H1 (cell line): ENCODE measurements around the gene TOB2. TPM values are rescaled to one million over a fixed set of nuclear protein-coding genes. Genes with fewer than 3 reads are reported as not detected.

ENCODE experiments used
- CTCF ChIA-PET: fragments of 300-600 bp; sonication (Branson Sonifier 250); formaldehyde crosslinking; loops from one replicate; lab custom pipeline; 2021; ENCODE audit not compliant: partially characterized antibody; lab: Charles Lee
- POLR2A ChIA-PET: fragments of 300-600 bp; sonication (Branson Sonifier 250); formaldehyde crosslinking; loops from one replicate; lab custom pipeline; 2021; ENCODE audit warnings: inconsistent platforms; ENCODE audit not compliant: partially characterized antibody; lab: Charles Lee
- DNase-seq, 2 experiments: peaks; one replicate each; pipeline versions ENCODE4 v3.0.0 to v3.0.0-alpha.2; 2010 to 2022; ENCODE audit warnings: low spot score in 2 of 2, low read depth in 1 of 2, mixed read lengths in 1 of 2
- FAIRE-seq: peaks from 2 replicates; lab custom pipeline; 2011; peaks lifted over from hg19 to GRCh38; lab: Jason Lieb, UNC
- H2AFZ ChIP-seq: 2 replicates; pipeline ENCODE4 v1.8.1; 2012; ENCODE audit warnings: low read length, inconsistent platforms
- H2AK5ac ChIP-seq: 2 replicates; pipeline ENCODE4 v1.6.1; 2013; ENCODE audit warnings: low read depth, low read length
- H2BK120ac ChIP-seq: replicated peaks from 2 replicates; pipeline ENCODE3; 2013; ENCODE audit warnings: low read depth, low read length, inconsistent platforms
- H2BK12ac ChIP-seq: 2 replicates; pipeline ENCODE4 v1.6.1; 2013; ENCODE audit warnings: low read depth, low read length
- H2BK15ac ChIP-seq: 2 replicates; pipeline ENCODE4 v1.6.1; 2013; ENCODE audit warnings: low read length
- H2BK20ac ChIP-seq: 2 replicates; pipeline ENCODE4 v1.6.1; 2013; ENCODE audit warnings: low read length
- H2BK5ac ChIP-seq: 2 replicates; pipeline ENCODE4 v1.6.1; 2013; ENCODE audit warnings: low read depth, low read length
- H3K14ac ChIP-seq: 2 replicates; pipeline ENCODE4 v1.6.1; 2013; ENCODE audit warnings: inconsistent platforms; ENCODE audit not compliant: insufficient read length
- H3K18ac ChIP-seq: 2 replicates; pipeline ENCODE4 v1.6.1; 2013; ENCODE audit warnings: low read length; ENCODE audit errors: extremely low read depth
- H3K23ac ChIP-seq: 2 replicates; pipeline ENCODE4 v1.6.1; 2013; ENCODE audit warnings: inconsistent platforms; ENCODE audit not compliant: insufficient read length
- H3K23me2 ChIP-seq: 2 replicates; pipeline ENCODE4 v1.6.1; 2013; ENCODE audit warnings: low read depth, low read length
- H3K27ac ChIP-seq: 2 replicates; pipeline ENCODE4 v1.6.1; 2011; ENCODE audit warnings: low read depth, low read length, inconsistent platforms
- H3K27me3 ChIP-seq, 4 experiments: replicated peaks in 1 of 4; 1 replicate in 1 of 4; 2 replicates in 3 of 4; pipeline versions ENCODE4 v1.6.1 to v1.8.1; 2011 to 2013; ENCODE audit warnings: low read length in 3 of 4, mild to moderate bottlenecking in 3 of 4, inconsistent platforms in 2 of 4, mixed read lengths in 2 of 4, moderate library complexity in 1 of 4; ENCODE audit not compliant: control insufficient read depth in 3 of 4, insufficient read depth in 3 of 4; ENCODE audit errors: extremely low read depth in 1 of 4
- H3K36me3 ChIP-seq, 4 experiments: 2 replicates each; pipeline versions ENCODE4 v1.6.1 to v1.8.1; 2011 to 2013; ENCODE audit warnings: mild to moderate bottlenecking in 4 of 4, low read length in 3 of 4, moderate library complexity in 2 of 4, control low read depth in 1 of 4, inconsistent platforms in 1 of 4; ENCODE audit not compliant: insufficient read depth in 4 of 4, control insufficient read depth in 2 of 4
- H3K4ac ChIP-seq: replicated peaks from 2 replicates; pipeline ENCODE3; 2013; ENCODE audit warnings: low read length, low read depth, mixed read lengths, inconsistent platforms; ENCODE audit not compliant: insufficient read length
- H3K4me1 ChIP-seq, 4 experiments: replicated peaks in 1 of 4; 1 replicate in 1 of 4; 2 replicates in 3 of 4; pipeline versions ENCODE4 v1.6.1 to v1.8.1; 2011 to 2013; ENCODE audit warnings: low read length in 3 of 4, inconsistent platforms in 2 of 4, mixed read lengths in 1 of 4; ENCODE audit not compliant: insufficient read depth in 4 of 4, control insufficient read depth in 3 of 4
- H3K4me2 ChIP-seq, 2 experiments: 2 replicates each; pipeline versions ENCODE4 v1.6.1 to v1.8.1; 2011 to 2013; ENCODE audit warnings: low read depth in 2 of 2, low read length in 2 of 2, control low read depth in 1 of 2, inconsistent platforms in 1 of 2, mild to moderate bottlenecking in 1 of 2; ENCODE audit not compliant: insufficient read depth in 1 of 2
- H3K4me3 ChIP-seq, 4 experiments: fragments of 200-600, 300-600 bp in 1 of 4; sonication (generic), shearing (Covaris generic), sonication (Bioruptor Twin) in 1 of 4; 2 replicates each; pipeline versions ENCODE4 v1.5.1 to v1.8.1; 2011 to 2016; ENCODE audit warnings: low read length in 4 of 4, low read depth in 3 of 4, control low read depth in 2 of 4, inconsistent platforms in 2 of 4, mild to moderate bottlenecking in 2 of 4, mixed read lengths in 1 of 4, moderate library complexity in 1 of 4; ENCODE audit not compliant: insufficient read depth in 2 of 4; ENCODE audit errors: extremely low read depth in 1 of 4
- H3K56ac ChIP-seq: replicated peaks from 2 replicates; pipeline ENCODE3; 2013; ENCODE audit warnings: low read depth, mild to moderate bottlenecking, mixed read lengths, low read length, inconsistent platforms; ENCODE audit not compliant: insufficient read length
- H3K79me1 ChIP-seq: 2 replicates; pipeline ENCODE4 v1.6.1; 2013; ENCODE audit warnings: low read depth, low read length, control low read depth
- H3K79me2 ChIP-seq, 2 experiments: 2 replicates each; pipeline versions ENCODE4 v1.6.1 to v1.8.1; 2012 to 2013; ENCODE audit warnings: low read length in 2 of 2, mild to moderate bottlenecking in 2 of 2, inconsistent platforms in 1 of 2; ENCODE audit not compliant: insufficient read depth in 2 of 2, control insufficient read depth in 1 of 2
- H3K9ac ChIP-seq, 4 experiments: replicated peaks in 1 of 4; 1 replicate in 1 of 4; 2 replicates in 3 of 4; pipeline versions ENCODE4 v1.6.1 to v1.8.1; 2011 to 2013; ENCODE audit warnings: low read depth in 3 of 4, low read length in 3 of 4, control low read depth in 2 of 4, mild to moderate bottlenecking in 2 of 4, moderate library complexity in 2 of 4, inconsistent platforms in 1 of 4; ENCODE audit errors: extremely low read depth in 1 of 4
- H3K9me3 ChIP-seq, 2 experiments: 2 replicates each; pipeline versions ENCODE4 v1.6.1 to v1.8.1; 2012 to 2013; ENCODE audit warnings: mild to moderate bottlenecking in 2 of 2, moderate library complexity in 2 of 2, control low read depth in 1 of 2, inconsistent platforms in 1 of 2, low read depth in 1 of 2, low read length in 1 of 2, mixed read lengths in 1 of 2; ENCODE audit not compliant: insufficient read depth in 2 of 2
- H4K20me1 ChIP-seq, 2 experiments: replicated peaks in 1 of 2; 2 replicates each; pipeline versions ENCODE3 to v1.8.1; 2011 to 2013; ENCODE audit warnings: inconsistent platforms in 2 of 2, low read length in 2 of 2, mild to moderate bottlenecking in 1 of 2; ENCODE audit not compliant: insufficient read depth in 2 of 2, control insufficient read depth in 1 of 2
- H4K5ac ChIP-seq: 2 replicates; pipeline ENCODE4 v1.6.1; 2013; ENCODE audit warnings: low read length, low read depth, mixed read lengths, inconsistent platforms; ENCODE audit not compliant: insufficient read length
- H4K8ac ChIP-seq: 2 replicates; pipeline ENCODE4 v1.8.0; 2013; ENCODE audit warnings: mild to moderate bottlenecking, moderate library complexity, low read length, inconsistent platforms; ENCODE audit not compliant: insufficient read depth; ENCODE audit errors: extremely low read depth
- H4K91ac ChIP-seq: replicated peaks from 2 replicates; pipeline ENCODE3; 2013; ENCODE audit warnings: low read length, mixed read lengths, inconsistent platforms; ENCODE audit not compliant: insufficient read length
- BACH1 ChIP-seq: IDR thresholded peaks from 2 replicates; pipeline ENCODE4 v1.6.1; 2012; ENCODE audit warnings: low read length, improper control_type of control experiment
- CHD2 ChIP-seq: IDR thresholded peaks from 2 replicates; pipeline ENCODE4 v1.6.1; 2012; ENCODE audit warnings: low read length, improper control_type of control experiment
- EP300 ChIP-seq, 2 experiments: IDR thresholded peaks; 1 replicate in 1 of 2; 2 replicates in 1 of 2; pipeline ENCODE4 v1.6.1; 2011 to 2012; ENCODE audit warnings: low read depth in 2 of 2, low read length in 2 of 2, mild to moderate bottlenecking in 2 of 2, borderline replicate concordance in 1 of 2, inconsistent platforms in 1 of 2, moderate library complexity in 1 of 2
- EZH2 ChIP-seq: fragments of 200-600 bp; sonication (generic); IDR thresholded peaks from 2 replicates; pipeline ENCODE4 v1.7.1; 2012; ENCODE audit warnings: low read depth, mild to moderate bottlenecking, moderate library complexity, low read length, inconsistent platforms; ENCODE audit not compliant: severe bottlenecking
- JUN ChIP-seq: IDR thresholded peaks from 2 replicates; pipeline ENCODE4 v1.6.1; 2011; ENCODE audit warnings: low read depth, mild to moderate bottlenecking, improper control_type of control experiment, low read length
- KDM1A ChIP-seq: fragments of 200-600, 300-600 bp; sonication (generic); IDR thresholded peaks from 2 replicates; pipeline ENCODE4 v1.7.1; 2016; ENCODE audit warnings: mild to moderate bottlenecking, low read length, borderline replicate concordance
- RXRA ChIP-seq: IDR thresholded peaks from 2 replicates; pipeline ENCODE4 v1.6.1; 2011; ENCODE audit warnings: low read depth, mild to moderate bottlenecking, low read length, moderate library complexity; ENCODE audit not compliant: insufficient read depth
- SIN3A ChIP-seq, 2 experiments: IDR thresholded peaks in 1 of 2; conservative IDR thresholded peaks in 1 of 2; 2 replicates each; pipeline ENCODE4 v1.6.1; 2011 to 2012; ENCODE audit warnings: low read length in 2 of 2, improper control_type of control experiment in 1 of 2, low read depth in 1 of 2, mild to moderate bottlenecking in 1 of 2
- SRF ChIP-seq: IDR thresholded peaks from 2 replicates; pipeline ENCODE4 v1.6.1; 2011; ENCODE audit warnings: mild to moderate bottlenecking, low read depth, low read length, moderate library complexity
- TBP ChIP-seq: IDR thresholded peaks from 2 replicates; pipeline ENCODE4 v1.6.1; 2011; ENCODE audit warnings: low read depth, low read length, improper control_type of control experiment
- WGBS, 2 experiments: shearing (Covaris generic) in 1 of 2; methylation state at CpG; one replicate each; pipeline versions ENCODE4 v1.1.6 to v1.1.7; 2013 to 2015; ENCODE audit warnings: low lambda C conversion rate in 2 of 2, mixed read lengths in 2 of 2, inconsistent platforms in 1 of 2, low coverage in 1 of 2, missing lambda C conversion rate in 1 of 2; ENCODE audit not compliant: insufficient replicate concordance in 2 of 2, insufficient coverage in 1 of 2, insufficient read length in 1 of 2; ENCODE audit errors: extremely low coverage in 1 of 2, missing lambda C conversion rate in 1 of 2; 5-methylcytosine and 5-hydroxymethylcytosine counted together
- polyA plus RNA-seq, 7 experiments: library from polyadenylated mRNA; depleted of rRNA in 3 of 7; stranded (reverse) in 5 of 7; unstranded in 2 of 7; fragments of >200 nt in 5 of 7; fragments of 200-250 nt in 2 of 7; gene quantifications; 1 replicate in 5 of 7; 2 replicates in 1 of 7; 4 replicates in 1 of 7; pipeline versions ENCODE4 v1.2.1 to v1.2.3, GENCODE V29; 2011 to 2013; ENCODE audit warnings: missing spikeins in 2 of 7, mixed read lengths in 2 of 7
- total RNA-seq: library from RNA; stranded (reverse); fragmentation: NEBNext Ultra II Directional; extraction: Animal tissue kit (Norgen Biotek cat#: 25700); gene quantifications from 2 replicates; pipeline ENCODE4 v1.2.1, GENCODE V29; 2021

The TOB2 gene
- total and polyA plus RNA-seq, 2 of the 8 experiments (the other 6 are each of a cell fraction or from before 2014, with no cell fraction given), result 27.0 to 54.1 TPM

GRCh38 chr22:41491374-41492100 is 44.9 kb upstream of the TOB2 start:
- no peak for TF ChIP-seq KDM1A
- TF ChIP-seq SIN3A (conservative IDR thresholded peaks at IDR 0.05 in 1 of 2, IDR thresholded peaks at IDR 0.05 in 1 of 2; ENCODE audit: low read depth in 1 of 2, low read length in 2 of 2), result no peak
- no peak for TF ChIP-seq TBP
- TF ChIP-seq EP300 (IDR thresholded peaks at IDR 0.05; ENCODE audit: borderline replicate concordance in 1 of 2, low read depth in 2 of 2, low read length in 2 of 2), result no peak
- TF ChIP-seq RXRA, result no peak
- no peak for TF ChIP-seq SRF
- TF ChIP-seq JUN, result no peak
- no peak for TF ChIP-seq CHD2
- TF ChIP-seq BACH1, result no peak
- TF ChIP-seq EZH2, result no peak
- H3K79me1 ChIP-seq, result peaks cover 8% of the 10 kb centered on the region
- ChIA-PET POLR2A (interaction anchor here (0.5 to 3.6 kb wide), 8 partner anchors 9 to 45 kb away, joined by 3 to 14 read pairs (median 5); partner anchors contain the start of genes ACO2, PHF5A and TOB2), CTCF (interaction anchor here (0.6 to 17.6 kb wide), 11 partner anchors 9 to 41 kb away, joined by 3 to 218 read pairs (median 5); no protein-coding TSS in a partner anchor)
- no peak overlapping the region for H2BK120ac ChIP-seq
- H2BK20ac ChIP-seq, result no peak overlapping the region
- no peak overlapping the region for H3K14ac ChIP-seq
- H3K36me3 ChIP-seq, result no peaks in the 10 kb centered on the region
- WGBS, 2 experiments, result 82% methylated on average over 5 of the region's 5 CpGs; no CpG with 5 or more reads in 1 of the 2 experiments
- H4K8ac ChIP-seq, result no peak overlapping the region
- no peak overlapping the region for H2BK15ac ChIP-seq
- H2BK12ac ChIP-seq, result no peak overlapping the region
- H3K4ac ChIP-seq, result no peak overlapping the region
- peaks cover 4 to 21% (median 14%) of the 10 kb centered on the region in 4 experiments; a peak in 6 of 7 replicates for H3K4me1 ChIP-seq
- no peaks in the 10 kb centered on the region for H3K27me3 ChIP-seq
- H3K9me3 ChIP-seq, result no peaks in the 10 kb centered on the region
- 0 out of 7 replicates have a peak overlapping the region, but pooled peaks of 1 of the 4 experiments have one; percentile 4 for H3K9ac ChIP-seq
- DNase-seq (no peak), FAIRE-seq (peak; percentile 7)
- H4K20me1 ChIP-seq, result peaks cover 0 to 8% of the 10 kb centered on the region in 2 experiments
- H2AFZ ChIP-seq, result no peak overlapping the region
- H3K23me2 ChIP-seq, result no peaks in the 10 kb centered on the region
- no peak overlapping the region for H2BK5ac ChIP-seq
- no peak overlapping the region for H3K4me3 ChIP-seq
- H2AK5ac ChIP-seq, result no peak overlapping the region
- 0 out of 4 replicates have a peak overlapping the region, but pooled peaks of 1 of the 2 experiments have one; percentile 13 for H3K4me2 ChIP-seq
- H3K27ac ChIP-seq, result no peak overlapping the region
- H4K5ac ChIP-seq, result no peak overlapping the region
- no peak overlapping the region for H3K18ac ChIP-seq
- H4K91ac ChIP-seq, result no peak overlapping the region
- no peak overlapping the region for H3K56ac ChIP-seq
- no peak overlapping the region for H3K23ac ChIP-seq
- peaks cover 4 to 64% of the 10 kb centered on the region in 2 experiments for H3K79me2 ChIP-seq
